HCT116 (cell line): ENCODE data around the gene ANKRD6. TPM values are rescaled to one million over a fixed set of nuclear protein-coding genes. Genes with fewer than 3 reads are reported as not detected.

ENCODE experiments used
- ATAC-seq: fragments of 200-7000 bp; cut with Tn5 transposase; 2 replicates; pipeline ENCODE4 v1.9.1; 2020; ENCODE audit warnings: mild to moderate bottlenecking, moderate library complexity
- BruUV-seq: library from RNA; stranded (reverse); fragments of 400-500 nt; replicated peaks from 2 replicates; lab custom pipeline; 2021; lab: Mats Ljungman, UMichigan
- CTCF ChIA-PET: fragments of 300-600 bp; sonication (Branson Sonifier 250); formaldehyde crosslinking; loops from one replicate; lab custom pipeline; 2021; ENCODE audit warnings: antibody characterized with exemption; lab: Charles Lee
- POLR2A ChIA-PET: fragments of 300-600, 350-600 bp; sonication (Branson Sonifier 250); formaldehyde crosslinking; loops from one replicate; lab custom pipeline; 2021; ENCODE audit warnings: antibody characterized with exemption; lab: Charles Lee
- RAD21 ChIA-PET, 2 experiments: fragments of 300-600 bp; sonication (Branson Sonifier 250); formaldehyde crosslinking; loops; one replicate each; lab custom pipeline; 2023; ENCODE audit warnings: low total read pairs in 2 of 2; ENCODE audit not compliant: uncharacterized antibody in 2 of 2, unreplicated experiment in 2 of 2, low non-redundant PET in 1 of 2; lab: Charles Lee
- DNase-seq: peaks from one replicate; pipeline ENCODE4 v3.0.0-alpha.2; 2010; ENCODE audit warnings: low read depth, low spot score
- H2AFZ ChIP-seq: fragments of 200-600 bp; shearing (Covaris generic), sonication (generic); 2 replicates; pipeline ENCODE4 v1.6.1; 2017; ENCODE audit warnings: low read depth, mixed run types, mixed read lengths, antibody characterized with exemption, low read length; ENCODE audit not compliant: poor library complexity, severe bottlenecking
- H3K27ac ChIP-seq: 2 replicates; pipeline ENCODE4 v1.5.1; 2012; ENCODE audit warnings: low read depth, low read length
- H3K27me3 ChIP-seq: fragments of 200-600 bp; sonication (generic); 2 replicates; pipeline ENCODE4 v1.6.1; 2016; ENCODE audit warnings: mixed run types, low read length, mixed read lengths; ENCODE audit not compliant: insufficient read depth
- H3K36me3 ChIP-seq, 2 experiments: fragments of 200-500 bp in 1 of 2; fragments of 200-600 bp in 1 of 2; sonication (Bioruptor generic) in 1 of 2; sonication (generic) in 1 of 2; 2 replicates each; pipeline versions ENCODE4 v1.5.1 to v1.6.1; 2014 to 2016; ENCODE audit warnings: low read length in 2 of 2, inconsistent platforms in 1 of 2, mixed read lengths in 1 of 2, mixed run types in 1 of 2; ENCODE audit not compliant: insufficient read depth in 2 of 2, control insufficient read depth in 1 of 2
- H3K4me1 ChIP-seq, 2 experiments: fragments of 200-600 bp in 1 of 2; sonication (generic) in 1 of 2; 2 replicates each; pipeline versions ENCODE4 v1.5.1 to v1.6.1; 2012 to 2017; ENCODE audit warnings: low read length in 2 of 2, inconsistent platforms in 1 of 2, mild to moderate bottlenecking in 1 of 2, mixed read lengths in 1 of 2, mixed run types in 1 of 2, moderate library complexity in 1 of 2; ENCODE audit not compliant: insufficient read depth in 2 of 2, control insufficient read depth in 1 of 2
- H3K4me2 ChIP-seq: fragments of 200-600 bp; sonication (generic); 2 replicates; pipeline ENCODE4 v1.6.1; 2017; ENCODE audit warnings: mixed run types, low read length, mixed read lengths
- H3K4me3 ChIP-seq, 2 experiments: fragments of 200-600 bp in 1 of 2; sonication (generic) in 1 of 2; replicated peaks in 1 of 2; 2 replicates each; pipeline ENCODE4 v1.5.1; 2011 to 2016; ENCODE audit warnings: low read length in 2 of 2, control low read depth in 1 of 2, low read depth in 1 of 2, mild to moderate bottlenecking in 1 of 2, mixed read lengths in 1 of 2, mixed run types in 1 of 2
- H3K79me2 ChIP-seq: fragments of 200-600 bp; sonication (generic); 2 replicates; pipeline ENCODE4 v1.6.1; 2017; ENCODE audit warnings: mild to moderate bottlenecking, mixed run types, low read length, moderate library complexity, mixed read lengths; ENCODE audit not compliant: insufficient read depth
- H3K9ac ChIP-seq: fragments of 200-600 bp; sonication (generic); 2 replicates; pipeline ENCODE4 v1.6.1; 2016; ENCODE audit warnings: low read length, mixed read lengths
- H3K9me2 ChIP-seq: fragments of 200-600 bp; sonication (generic), shearing (Covaris generic); 2 replicates; pipeline ENCODE4 v1.6.1; 2017; ENCODE audit warnings: mixed run types, mild to moderate bottlenecking, moderate library complexity; ENCODE audit not compliant: insufficient read depth
- H3K9me3 ChIP-seq, 2 experiments: fragments of 200-500 bp in 1 of 2; fragments of 200-600 bp in 1 of 2; sonication (Bioruptor generic) in 1 of 2; sonication (generic) in 1 of 2; 2 replicates each; pipeline ENCODE4 v1.6.1; 2014 to 2017; ENCODE audit warnings: low read length in 2 of 2, mixed read lengths in 2 of 2, inconsistent platforms in 1 of 2, low read depth in 1 of 2, mild to moderate bottlenecking in 1 of 2, mixed run types in 1 of 2, moderate library complexity in 1 of 2; ENCODE audit not compliant: control insufficient read depth in 1 of 2, insufficient read depth in 1 of 2
- H4K20me1 ChIP-seq: fragments of 200-600 bp; sonication (generic), shearing (Covaris generic); 2 replicates; pipeline ENCODE4 v1.6.1; 2017; ENCODE audit warnings: mixed run types, mild to moderate bottlenecking, moderate library complexity; ENCODE audit not compliant: insufficient read depth
- ATF3 ChIP-seq: IDR thresholded peaks from 2 replicates; pipeline ENCODE4 v1.6.1; 2012
- CBX3 ChIP-seq: IDR thresholded peaks from 2 replicates; pipeline ENCODE4 v1.6.1; 2012; ENCODE audit warnings: low read depth
- CEBPB ChIP-seq: IDR thresholded peaks from 2 replicates; pipeline ENCODE4 v1.6.1; 2012; ENCODE audit warnings: low read depth
- CTCF ChIP-seq, 3 experiments: fragments of 200-600 bp in 1 of 3; sonication (generic) in 1 of 3; IDR thresholded peaks in 2 of 3; conservative IDR thresholded peaks in 1 of 3; 2 replicates each; pipeline ENCODE4 v1.5.1; 2012 to 2017; ENCODE audit warnings: low read depth in 2 of 3, low read length in 2 of 3, antibody characterized with exemption in 1 of 3, borderline replicate concordance in 1 of 3, control low read depth in 1 of 3, mild to moderate bottlenecking in 1 of 3, mixed read lengths in 1 of 3, mixed run types in 1 of 3, moderate library complexity in 1 of 3; ENCODE audit not compliant: insufficient read depth in 1 of 3
- ELF1 ChIP-seq: IDR thresholded peaks from 2 replicates; pipeline ENCODE4 v1.6.1; 2012; ENCODE audit warnings: low read depth, borderline replicate concordance
- EZH2 ChIP-seq: fragments of 200-600 bp; sonication (generic); IDR thresholded peaks from 2 replicates; pipeline ENCODE4 v1.6.1; 2017; ENCODE audit warnings: antibody characterized with exemption, mixed run types
- EZH2phosphoT487 ChIP-seq: fragments of 200-600 bp; IDR thresholded peaks from 2 replicates; pipeline ENCODE4 v1.6.1; 2018; ENCODE audit warnings: antibody characterized with exemption, borderline replicate concordance
- JUND ChIP-seq: IDR thresholded peaks from 2 replicates; pipeline ENCODE4 v1.6.1; 2012
- MAX ChIP-seq: IDR thresholded peaks from 2 replicates; pipeline ENCODE4 v1.6.1; 2012
- POLR2A ChIP-seq: IDR thresholded peaks from 2 replicates; pipeline ENCODE4 v1.7.0; 2011; ENCODE audit warnings: borderline replicate concordance; ENCODE audit not compliant: insufficient read depth, insufficient read length; ENCODE audit errors: extremely low read depth
- POLR2AphosphoS5 ChIP-seq: IDR thresholded peaks from 2 replicates; pipeline ENCODE4 v1.6.1; 2011; ENCODE audit warnings: mild to moderate bottlenecking, low read depth, low read length, moderate library complexity
- RAD21 ChIP-seq: IDR thresholded peaks from 2 replicates; pipeline ENCODE4 v1.6.1; 2012; ENCODE audit warnings: low read depth, mild to moderate bottlenecking
- REST ChIP-seq: IDR thresholded peaks from 2 replicates; pipeline ENCODE4 v1.6.1; 2012; ENCODE audit warnings: low read depth
- SP1 ChIP-seq: IDR thresholded peaks from 2 replicates; pipeline ENCODE4 v1.6.1; 2012; ENCODE audit warnings: low read depth
- SRF ChIP-seq: IDR thresholded peaks from 2 replicates; pipeline ENCODE4 v1.6.1; 2012; ENCODE audit warnings: low read depth
- TCF7L2 ChIP-seq: IDR thresholded peaks from 2 replicates; pipeline ENCODE4 v1.7.0; 2011; ENCODE audit warnings: borderline replicate concordance, inconsistent platforms; ENCODE audit not compliant: insufficient read depth, insufficient read length; ENCODE audit errors: extremely low read depth
- ZFX ChIP-seq: fragments of 450-650 bp; IDR thresholded peaks from 2 replicates; pipeline ENCODE4 v1.6.1; 2017
- ZNF274 ChIP-seq: fragments of 200-500 bp; sonication (Bioruptor generic); IDR thresholded peaks from 2 replicates; pipeline ENCODE4 v1.6.1; 2014; ENCODE audit warnings: mild to moderate bottlenecking, low read depth, low read length, inconsistent platforms
- intact Hi-C: fragments of 100-400 bp; cut with micrococcal nuclease; formaldehyde crosslinking; loops from 2 replicates; pipeline ENCODE4 v1.10.0; 2022
- total RNA-seq: library from RNA; stranded (reverse); gene quantifications from one replicate; pipeline ENCODE4 v1.2.1, GENCODE V29; 2021; ENCODE audit not compliant: unreplicated experiment

The ANKRD6 gene
- total RNA-seq, 1 experiment from 2014 or later: 9.9 TPM

- intact Hi-C loops: no loop called here
Observed at GRCh38 chr6:89555031-89555430, 122.1 kb downstream of the ANKRD6 start.

More at GRCh38 chr6:89555031-89555430, 122.1 kb downstream of the ANKRD6 start:
- no peak overlapping the region for H3K4me2 ChIP-seq
- no peak overlapping the region for H3K9ac ChIP-seq
- no peak for TF ChIP-seq RAD21
- TF ChIP-seq ELF1: no peak
- TF ChIP-seq POLR2A: no peak
- no peak for TF ChIP-seq JUND
- no peak for TF ChIP-seq ZFX
- no peak for TF ChIP-seq SRF
- no peak for TF ChIP-seq EZH2
- no peak for TF ChIP-seq CBX3
- no peak for TF ChIP-seq EZH2phosphoT487
- TF ChIP-seq ZNF274: no peak
- TF ChIP-seq ATF3: no peak
- no peak for TF ChIP-seq CEBPB
- no peak for TF ChIP-seq SP1
- no peak for TF ChIP-seq CTCF (IDR thresholded peaks at IDR 0.05 in 2 of 3, conservative IDR thresholded peaks at IDR 0.05 in 1 of 3; ENCODE audit: borderline replicate concordance in 1 of 3, insufficient read depth in 1 of 3, low read depth in 2 of 3, low read length in 2 of 3)
- no peak for TF ChIP-seq TCF7L2
- no peak for TF ChIP-seq MAX
- TF ChIP-seq POLR2AphosphoS5: no peak
- no peak for TF ChIP-seq REST
- peaks cover 0 to 12% of the 10 kb centered on the region in 2 experiments; a peak in 1 of 4 replicates for H3K9me3 ChIP-seq
- ChIA-PET CTCF (no interaction called here), RAD21 (no interaction called here), POLR2A (no interaction called here)
- no peak overlapping the region for H3K4me3 ChIP-seq
- no peak overlapping the region for H3K27ac ChIP-seq
- H3K79me2 ChIP-seq: no peaks in the 10 kb centered on the region
- DNase-seq: no peak
- no peaks in the 10 kb centered on the region for H4K20me1 ChIP-seq
- no peak for ATAC-seq
- H3K9me2 ChIP-seq: no peaks in the 10 kb centered on the region
- no peaks in the 10 kb centered on the region for H3K27me3 ChIP-seq
- BruUV-seq: no TSS peak
- H2AFZ ChIP-seq: no peak overlapping the region
- H3K36me3 ChIP-seq: no peaks in the 10 kb centered on the region
- H3K4me1 ChIP-seq: no peaks in the 10 kb centered on the region
